Upper lobe of left lung (tissue), 4 donors: ENCODE measurements around the gene TRIM56.

ENCODE experiments used
- POLR2A ChIP-seq, 4 donors: fragments of 450-650 bp; IDR thresholded peaks; one replicate each; pipeline ENCODE4 v1.5.1; 2016 to 2017; ENCODE audit warnings: antibody characterized with exemption in 4 of 4, mild to moderate bottlenecking in 2 of 4
- TF ChIP-seq, protein P1 (sequence below), 6 experiments: fragments of 450-650 bp in 4 of 6; fragments of 200-600 bp in 2 of 6; sonication (generic) in 2 of 6; IDR thresholded peaks; one replicate each; pipeline ENCODE4 v1.5.1; 2016 to 2019; ENCODE audit warnings: antibody characterized with exemption in 6 of 6

GRCh38 chr7:101134399-101134980 is 49.2 kb downstream of the TRIM56 start:
- TF ChIP-seq, protein P1, sequence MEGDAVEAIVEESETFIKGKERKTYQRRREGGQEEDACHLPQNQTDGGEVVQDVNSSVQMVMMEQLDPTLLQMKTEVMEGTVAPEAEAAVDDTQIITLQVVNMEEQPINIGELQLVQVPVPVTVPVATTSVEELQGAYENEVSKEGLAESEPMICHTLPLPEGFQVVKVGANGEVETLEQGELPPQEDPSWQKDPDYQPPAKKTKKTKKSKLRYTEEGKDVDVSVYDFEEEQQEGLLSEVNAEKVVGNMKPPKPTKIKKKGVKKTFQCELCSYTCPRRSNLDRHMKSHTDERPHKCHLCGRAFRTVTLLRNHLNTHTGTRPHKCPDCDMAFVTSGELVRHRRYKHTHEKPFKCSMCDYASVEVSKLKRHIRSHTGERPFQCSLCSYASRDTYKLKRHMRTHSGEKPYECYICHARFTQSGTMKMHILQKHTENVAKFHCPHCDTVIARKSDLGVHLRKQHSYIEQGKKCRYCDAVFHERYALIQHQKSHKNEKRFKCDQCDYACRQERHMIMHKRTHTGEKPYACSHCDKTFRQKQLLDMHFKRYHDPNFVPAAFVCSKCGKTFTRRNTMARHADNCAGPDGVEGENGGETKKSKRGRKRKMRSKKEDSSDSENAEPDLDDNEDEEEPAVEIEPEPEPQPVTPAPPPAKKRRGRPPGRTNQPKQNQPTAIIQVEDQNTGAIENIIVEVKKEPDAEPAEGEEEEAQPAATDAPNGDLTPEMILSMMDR (IDR thresholded peaks at IDR 0.05): no peak
- TF ChIP-seq POLR2A (IDR thresholded peaks at IDR 0.05): no peak
